ENCODE results near the gene PTCH2.
"Not testable (repeated sequence)": the region's sequence is repeated elsewhere in the genome, so short reads cannot be mapped to it uniquely, and the experiment has no call there.

Gene PTCH2

DNA sequence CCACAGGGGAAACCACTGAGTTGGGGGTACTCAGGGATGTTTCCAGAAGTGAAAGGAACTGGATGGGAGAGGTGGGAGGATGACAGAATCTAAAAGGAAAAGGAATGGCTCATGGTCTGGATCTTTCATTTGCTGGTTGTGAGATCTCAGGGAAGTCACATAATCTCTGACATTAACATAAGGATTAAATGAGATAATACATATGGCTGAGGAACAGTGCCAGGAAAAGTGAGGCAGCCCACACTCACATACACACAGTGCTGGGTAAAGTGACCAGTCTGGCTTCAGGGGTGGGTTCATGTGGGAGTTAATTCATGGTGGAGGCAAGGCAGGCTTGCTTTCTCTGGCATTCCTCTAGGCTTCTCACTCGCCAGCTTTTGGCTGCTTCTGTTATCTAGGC is 3.9 kb upstream of the PTCH2 start:
- H3K4me3 ChIP-seq (replicated peaks in 1 of 2; ENCODE audit: low read depth in 2 of 2, low read length in 2 of 2) = no peak overlapping the region
- no peak for TF ChIP-seq CTCF (IDR thresholded peaks at IDR 0.05; ENCODE audit: low read depth, low read length)
- no peak for DNase-seq (ENCODE audit: low read depth in 2 of 2)

- no peak for DNase-seq (ENCODE audit: low read depth in 2 of 2)
- TF ChIP-seq CTCF (IDR thresholded peaks at IDR 0.05; ENCODE audit: low read depth, low read length) = no peak
- H3K4me3 ChIP-seq (replicated peaks in 1 of 2; ENCODE audit: low read depth in 2 of 2, low read length in 2 of 2) = peak overlapping the region; percentile 52 to 57
Observed at GRCh38 chr1:44842486-44842861, 579 bp downstream of the PTCH2 start.

- no peak for TF ChIP-seq CTCF (IDR thresholded peaks at IDR 0.05; ENCODE audit: low read depth, low read length)
- DNase-seq (ENCODE audit: low read depth in 2 of 2) = no peak
- H3K4me3 ChIP-seq (replicated peaks in 1 of 2; ENCODE audit: low read depth in 2 of 2, low read length in 2 of 2) = no peak overlapping the region
Observed at GRCh38 chr1:44839576-44839975, 3.5 kb downstream of the PTCH2 start.

DNA sequence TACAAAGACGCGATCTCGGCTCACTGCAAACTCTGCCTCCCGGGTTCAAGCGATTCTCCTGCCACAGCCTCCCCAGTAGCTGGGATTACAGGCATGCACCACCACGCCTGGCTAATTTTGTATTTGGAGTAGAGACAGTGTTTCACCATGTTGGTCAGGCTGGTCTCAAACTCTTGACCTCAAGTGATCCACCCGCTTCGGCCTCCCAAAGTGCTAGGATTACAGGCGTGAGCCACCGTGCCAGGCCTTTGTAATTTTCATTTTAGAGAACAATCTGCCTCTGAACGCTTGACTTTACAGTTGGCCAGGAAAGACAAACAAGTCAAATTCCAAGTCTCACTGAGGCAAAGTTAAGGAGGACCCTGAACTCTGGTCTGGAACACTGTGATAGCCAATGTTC is 4.8 kb downstream of the PTCH2 start:
- H3K4me3 ChIP-seq (replicated peaks in 1 of 2; ENCODE audit: low read depth in 2 of 2, low read length in 2 of 2); DNase-seq (ENCODE audit: low read depth in 2 of 2): not testable (repeated sequence)

DNA sequence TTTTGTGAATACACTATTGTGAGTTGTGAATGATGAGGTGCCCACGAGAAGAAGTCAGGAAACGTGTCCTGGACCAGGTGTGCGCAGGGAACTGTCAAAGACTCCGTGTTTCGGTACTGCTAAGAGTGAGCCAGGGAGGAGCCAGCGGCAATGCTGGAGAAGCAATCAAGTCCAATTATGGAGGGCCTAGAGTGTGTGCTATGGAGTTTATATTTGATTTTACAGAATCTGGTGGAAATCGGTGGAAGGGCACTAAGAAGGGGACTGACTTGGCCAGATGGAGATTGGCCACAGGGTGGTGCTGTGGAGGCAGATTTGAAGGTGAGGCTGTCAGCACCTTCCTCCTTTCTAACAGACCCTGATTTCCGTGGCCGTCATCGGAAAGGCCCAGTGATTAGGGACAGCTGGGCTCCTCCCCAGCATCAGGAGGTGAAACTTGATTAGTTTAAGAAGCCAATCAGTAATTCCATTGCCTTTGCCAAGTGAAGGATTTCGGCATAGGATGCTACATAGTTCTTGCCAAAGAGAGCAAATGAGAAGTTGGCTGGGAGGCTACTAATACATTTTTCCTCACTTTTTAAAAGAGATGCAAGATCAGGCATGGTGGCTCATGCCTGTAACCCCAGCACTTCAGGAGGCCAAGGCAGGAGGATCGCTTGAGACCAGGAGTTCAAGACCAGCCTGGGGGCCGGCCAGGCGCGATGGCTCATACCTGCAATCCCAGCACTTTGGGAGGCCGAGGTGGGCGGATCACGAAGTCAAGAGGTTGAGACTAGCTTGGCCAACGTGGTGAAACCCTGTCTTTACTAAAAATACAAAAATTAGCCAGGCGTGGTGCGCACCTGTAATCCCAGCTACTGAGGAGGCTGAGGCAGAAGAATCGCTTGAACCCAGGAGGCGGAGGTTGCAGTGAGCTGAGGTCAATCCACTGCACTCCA is 7.0 kb downstream of the PTCH2 start:
- TF ChIP-seq CTCF (IDR thresholded peaks at IDR 0.05; ENCODE audit: low read depth, low read length) = peak; percentile 89
- no peak overlapping the region for H3K4me3 ChIP-seq (replicated peaks in 1 of 2; ENCODE audit: low read depth in 2 of 2, low read length in 2 of 2)
- peak; percentile 91 to 92 for DNase-seq (ENCODE audit: low read depth in 2 of 2)

GRCh38 chr1:44834328-44834727 is 8.7 kb downstream of the PTCH2 start:
- no peak for TF ChIP-seq CTCF (IDR thresholded peaks at IDR 0.05; ENCODE audit: low read depth, low read length)
- no peak overlapping the region for H3K4me3 ChIP-seq (replicated peaks in 1 of 2; ENCODE audit: low read depth in 2 of 2, low read length in 2 of 2)
- DNase-seq (ENCODE audit: low read depth in 2 of 2) = no peak

DNA sequence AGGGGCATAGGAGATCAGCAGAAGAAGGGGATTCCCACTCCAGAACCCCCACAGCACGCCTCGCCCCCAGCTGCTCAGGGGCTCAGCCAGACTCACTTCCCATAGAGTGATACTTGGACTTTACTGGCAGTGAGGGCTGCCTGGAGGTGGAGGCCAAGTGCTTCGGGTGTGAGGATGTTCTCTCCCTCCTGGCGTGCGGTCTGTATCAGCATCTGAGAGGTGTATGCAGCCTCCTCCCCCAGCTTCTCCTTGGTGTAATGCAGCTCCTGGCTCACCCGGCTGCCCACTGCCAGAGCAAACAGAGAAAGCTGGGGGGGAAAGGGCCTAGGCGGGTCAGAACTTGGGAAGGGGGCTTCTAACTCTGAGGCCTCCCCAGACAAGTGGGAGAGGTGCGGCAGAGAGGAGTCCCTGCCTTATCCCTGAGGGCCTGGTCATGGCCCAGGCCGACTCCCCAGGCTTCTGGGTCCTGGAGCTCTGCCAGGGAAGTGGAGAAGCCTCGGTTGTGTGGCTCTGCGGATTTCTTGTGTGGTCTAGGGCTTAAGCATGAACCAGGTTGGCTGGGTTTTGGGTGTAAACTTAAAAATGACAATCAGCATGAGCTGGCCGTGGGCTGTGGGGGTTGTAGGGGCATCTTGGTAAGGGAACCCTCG is 10.9 kb downstream of the PTCH2 start:
- H3K4me3 ChIP-seq (replicated peaks in 1 of 2; ENCODE audit: low read depth in 2 of 2, low read length in 2 of 2) = no peak overlapping the region
- no peak for DNase-seq (ENCODE audit: low read depth in 2 of 2)
- TF ChIP-seq CTCF (IDR thresholded peaks at IDR 0.05; ENCODE audit: low read depth, low read length) = no peak
